Neural cell (in vitro differentiated cells): ENCODE measurements around the gene DIO2. TPM values are rescaled to one million over a fixed set of nuclear protein-coding genes. Genes with fewer than 3 reads are reported as not detected.

Experiments
- H2AFZ ChIP-seq: fragments of 200-600, 300-800 bp; sonication (generic), shearing (Covaris generic); 2 replicates; pipeline ENCODE4 v1.6.0; 2014; ENCODE audit warnings: low read depth, mild to moderate bottlenecking, antibody characterized with exemption, low read length, moderate library complexity
- H3F3A ChIP-seq: fragments of 200-600 bp; shearing (Covaris generic); 2 replicates; pipeline ENCODE4 v1.6.1; 2016; ENCODE audit warnings: mild to moderate bottlenecking, moderate library complexity, mixed read lengths, antibody characterized with exemption, low read length; ENCODE audit not compliant: insufficient read depth, poor library complexity, severe bottlenecking
- H3K27ac ChIP-seq: fragments of 200-600, 300-800 bp; sonication (generic), shearing (Covaris generic); 2 replicates; pipeline ENCODE4 v1.5.1; 2014; ENCODE audit warnings: mild to moderate bottlenecking, low read length, moderate library complexity
- H3K27me3 ChIP-seq: fragments of 300-800, 200-600 bp; sonication (generic), shearing (Covaris generic); 2 replicates; pipeline ENCODE4 v1.6.0; 2014; ENCODE audit warnings: mild to moderate bottlenecking, low read depth, low read length, moderate library complexity; ENCODE audit not compliant: insufficient read depth
- H3K36me3 ChIP-seq: fragments of 300-800, 200-600 bp; sonication (generic), shearing (Covaris generic); 2 replicates; pipeline ENCODE4 v1.5.1; 2014; ENCODE audit warnings: mild to moderate bottlenecking, antibody characterized with exemption, low read length, moderate library complexity; ENCODE audit not compliant: insufficient read depth
- H3K4me2 ChIP-seq: fragments of 300-800, 200-600 bp; sonication (generic), shearing (Covaris generic); 2 replicates; pipeline ENCODE4 v1.6.0; 2014; ENCODE audit warnings: mild to moderate bottlenecking, low read length
- H3K4me3 ChIP-seq: fragments of 300-800, 200-600 bp; sonication (generic), shearing (Covaris generic); 2 replicates; pipeline ENCODE4 v1.5.1; 2014; ENCODE audit warnings: mild to moderate bottlenecking, low read length, moderate library complexity
- H3K79me2 ChIP-seq: fragments of 200-600 bp; shearing (Covaris generic); replicated peaks from 2 replicates; pipeline ENCODE4 v1.6.0; 2014; ENCODE audit warnings: mild to moderate bottlenecking, low read length, moderate library complexity; ENCODE audit not compliant: insufficient read depth
- H3K9ac ChIP-seq: fragments of 300-800, 200-600 bp; sonication (generic), shearing (Covaris generic); 2 replicates; pipeline ENCODE4 v1.6.1; 2016; ENCODE audit warnings: mild to moderate bottlenecking, low read length, mixed read lengths
- H3K9me2 ChIP-seq: fragments of 200-600 bp; shearing (Covaris generic); 2 replicates; pipeline ENCODE4 v1.6.1; 2016; ENCODE audit warnings: mild to moderate bottlenecking, low read length, mixed read lengths; ENCODE audit not compliant: insufficient read depth
- H3K9me3 ChIP-seq: fragments of 200-600, 300-800 bp; sonication (generic), shearing (Covaris generic); 2 replicates; pipeline ENCODE4 v1.6.1; 2016; ENCODE audit warnings: mild to moderate bottlenecking, mixed run types, low read length, moderate library complexity, mixed read lengths
- H4K20me1 ChIP-seq: fragments of 200-600 bp; shearing (Covaris generic); 2 replicates; pipeline ENCODE4 v1.6.1; 2016; ENCODE audit warnings: mild to moderate bottlenecking, mixed run types; ENCODE audit not compliant: insufficient read depth
- CTCF ChIP-seq: fragments of 450-650 bp; IDR thresholded peaks from 2 replicates; pipeline ENCODE4 v1.5.1; 2014; ENCODE audit warnings: antibody characterized with exemption, mild to moderate bottlenecking, moderate library complexity; ENCODE audit not compliant: poor library complexity, severe bottlenecking
- EP300 ChIP-seq: fragments of 450-650 bp; conservative IDR thresholded peaks from 2 replicates; pipeline ENCODE4 v1.6.1; 2014; ENCODE audit warnings: antibody characterized with exemption, mild to moderate bottlenecking, moderate library complexity; ENCODE audit not compliant: poor library complexity, severe bottlenecking
- EZH2 ChIP-seq: fragments of 200-600, 300-800 bp; shearing (Covaris generic), sonication (generic); IDR thresholded peaks from 2 replicates; pipeline ENCODE4 v1.6.1; 2014; ENCODE audit warnings: antibody characterized with exemption, low read length, borderline replicate concordance, mild to moderate bottlenecking; ENCODE audit not compliant: insufficient read depth, poor library complexity, severe bottlenecking
- MXI1 ChIP-seq: fragments of 450-650 bp; conservative IDR thresholded peaks from 2 replicates; pipeline ENCODE4 v1.6.1; 2014; ENCODE audit warnings: antibody characterized with exemption, mild to moderate bottlenecking; ENCODE audit not compliant: poor library complexity, severe bottlenecking
- POLR2AphosphoS5 ChIP-seq: IDR thresholded peaks from 2 replicates; pipeline ENCODE4 v1.6.1; 2012
- RAD21 ChIP-seq: fragments of 450-650 bp; conservative IDR thresholded peaks from 2 replicates; pipeline ENCODE4 v1.6.1; 2014; ENCODE audit warnings: antibody characterized with exemption, mild to moderate bottlenecking, moderate library complexity
- REST ChIP-seq: IDR thresholded peaks from 2 replicates; pipeline ENCODE4 v1.6.1; 2012; ENCODE audit warnings: borderline replicate concordance
- SMC3 ChIP-seq: fragments of 450-650 bp; conservative IDR thresholded peaks from 2 replicates; pipeline ENCODE4 v1.6.1; 2014; ENCODE audit warnings: antibody characterized with exemption, mild to moderate bottlenecking, moderate library complexity; ENCODE audit not compliant: poor library complexity
- TAF1 ChIP-seq: IDR thresholded peaks from 2 replicates; pipeline ENCODE4 v1.6.1; 2012; ENCODE audit warnings: low read depth
- polyA plus RNA-seq: library from polyadenylated mRNA; depleted of rRNA; stranded (reverse); fragments of >200 nt; gene quantifications from 2 replicates; pipeline ENCODE4 v1.2.3, GENCODE V29; 2014

DIO2 gene
- polyA plus RNA-seq, 1 donor from 2014 or later = 1.3 TPM

DNA sequence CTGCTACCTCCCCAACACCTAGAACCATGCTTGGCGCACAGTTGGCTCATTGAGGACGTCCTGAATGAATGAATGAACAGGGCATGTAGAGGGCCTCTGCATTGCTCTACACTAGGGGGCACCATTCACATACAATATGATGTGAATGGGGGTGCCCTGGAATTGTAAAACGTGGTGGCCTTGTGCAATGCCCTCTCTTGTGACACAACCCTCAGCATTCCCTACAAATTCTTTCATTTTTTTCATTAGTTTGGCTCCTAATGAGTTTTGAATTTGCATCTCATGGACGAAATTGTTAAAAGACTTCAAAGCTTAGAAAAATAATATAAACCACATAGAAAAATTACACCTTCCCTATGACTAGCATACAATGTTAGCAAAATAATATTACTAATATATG lies 2.3 kb upstream of the DIO2 start:
- H4K20me1 ChIP-seq = no peaks in the 10 kb centered on the region
- TF ChIP-seq SMC3 (no peak), CTCF (no peak), EZH2 (no peak), MXI1 (no peak)
- no peaks in the 10 kb centered on the region for H3K9me2 ChIP-seq
- no peaks in the 10 kb centered on the region for H3K36me3 ChIP-seq
- no peaks in the 10 kb centered on the region for H3K27me3 ChIP-seq
- H3F3A ChIP-seq = no peaks in the 10 kb centered on the region
- H3K4me2 ChIP-seq = no peak overlapping the region
- H3K9me3 ChIP-seq = no peaks in the 10 kb centered on the region
- no peak overlapping the region for H2AFZ ChIP-seq
- H3K4me3 ChIP-seq = no peak overlapping the region
- no peaks in the 10 kb centered on the region for H3K79me2 ChIP-seq
- no peak overlapping the region for H3K27ac ChIP-seq
- no peak overlapping the region for H3K9ac ChIP-seq

DNA sequence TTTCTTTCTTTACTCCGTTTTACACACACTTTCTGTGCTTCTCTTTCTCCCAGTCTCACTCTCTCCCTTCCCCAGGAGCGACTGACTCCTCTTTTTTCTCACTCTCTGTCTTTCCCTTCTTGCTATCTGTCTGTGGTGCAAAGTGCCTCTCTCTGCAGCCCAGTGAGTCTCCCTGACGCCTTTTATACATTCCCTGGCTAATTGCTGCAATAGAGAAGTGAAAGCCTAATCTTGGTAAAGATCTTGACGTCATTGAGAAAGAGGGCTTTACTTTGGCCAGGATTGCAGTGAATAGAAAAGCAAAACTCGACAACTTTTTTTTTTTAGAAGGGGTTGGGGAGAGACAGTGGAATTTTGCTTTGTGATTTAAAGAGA lies 706 bp upstream of the DIO2 start:
- TF ChIP-seq CTCF (no peak), TAF1 (no peak), EP300 (no peak), POLR2AphosphoS5 (no peak), EZH2 (no peak), RAD21 (no peak), SMC3 (no peak), REST (no peak), MXI1 (no peak)
- H3K4me3 ChIP-seq = no peak overlapping the region
- no peaks in the 10 kb centered on the region for H3K79me2 ChIP-seq
- no peak overlapping the region for H3K27ac ChIP-seq
- no peak overlapping the region for H2AFZ ChIP-seq
- no peaks in the 10 kb centered on the region for H3K27me3 ChIP-seq
- no peaks in the 10 kb centered on the region for H3K36me3 ChIP-seq
- no peaks in the 10 kb centered on the region for H3F3A ChIP-seq
- no peaks in the 10 kb centered on the region for H3K9me3 ChIP-seq
- H3K4me2 ChIP-seq = no peak overlapping the region
- H4K20me1 ChIP-seq = no peaks in the 10 kb centered on the region
- no peak overlapping the region for H3K9ac ChIP-seq
- H3K9me2 ChIP-seq = no peaks in the 10 kb centered on the region
